ENCODE measurements around the gene PYY. TPM values are rescaled to one million over a fixed set of nuclear protein-coding genes. Genes with fewer than 3 reads are reported as not detected.

The PYY gene
- total and polyA plus RNA-seq, 10 of the 15 experiments (the other 5 are each of a cell fraction or from before 2014, with no cell fraction given), result 0.07 to 0.18 TPM; not detected in 8

- Histone ChIP-seq H3K4me2 (ENCODE audit: control insufficient read depth, insufficient read depth) (no peak overlapping the region), H4K20me1 (ENCODE audit: control insufficient read depth, insufficient read depth) (no peaks in the 10 kb centered on the region), H3K27ac (ENCODE audit: control insufficient read depth, insufficient read depth) (no peak overlapping the region), H3K9me3 (replicated peaks; ENCODE audit: control insufficient read depth, insufficient read depth, low read length) (no peaks in the 10 kb centered on the region), H2AFZ (ENCODE audit: control insufficient read depth, low read depth, low read length) (no peak overlapping the region), H3K4me1 (ENCODE audit: control insufficient read depth, insufficient read depth, low read length) (no peaks in the 10 kb centered on the region), H3K9ac (ENCODE audit: control insufficient read depth, insufficient read depth, low read length) (no peak overlapping the region), H3K4me3 (no peak overlapping the region), H3K79me2 (ENCODE audit: control insufficient read depth, insufficient read depth, low read length) (no peaks in the 10 kb centered on the region), H3K27me3 (replicated peaks in 1 of 2; ENCODE audit: control insufficient read depth in 2 of 2, insufficient read depth in 2 of 2, low read length in 1 of 2) (peaks cover 0 to 2% of the 10 kb centered on the region in 2 experiments; a peak in 1 of 4 replicates), H3K36me3 (ENCODE audit: control insufficient read depth in 2 of 2, insufficient read depth in 2 of 2, low read length in 1 of 2) (no peaks in the 10 kb centered on the region)
- in situ Hi-C loops (cut with MboI) (no loop called here), intact Hi-C loops (cut with micrococcal nuclease; ENCODE audit: unreplicated experiment) (no loop called here)
- ChIA-PET SMC1A (ENCODE audit: uncharacterized antibody, unreplicated experiment) (no interaction called here), RAD21 (ENCODE audit: unreplicated experiment) (no interaction called here), CTCF (interaction anchor here (0.9 kb wide), 1 partner anchor 31 kb away, joined by 4 read pairs; no protein-coding TSS in a partner anchor), POLR2A (no interaction called here)
- WGBS (ENCODE audit: insufficient coverage, insufficient replicate concordance, low lambda C conversion rate, missing lambda C conversion rate), result 49% methylated on average over 14 of the region's 14 CpGs
- FAIRE-seq, result no peak
- no peak for DNase-seq (ENCODE audit: low read depth, low spot score)
- no peak for TF ChIP-seq RB1 (IDR thresholded peaks at IDR 0.05; ENCODE audit: borderline replicate concordance)
- no peak for TF ChIP-seq SREBF1 (IDR thresholded peaks at IDR 0.05; ENCODE audit: low read length)
- TF ChIP-seq, protein P1, sequence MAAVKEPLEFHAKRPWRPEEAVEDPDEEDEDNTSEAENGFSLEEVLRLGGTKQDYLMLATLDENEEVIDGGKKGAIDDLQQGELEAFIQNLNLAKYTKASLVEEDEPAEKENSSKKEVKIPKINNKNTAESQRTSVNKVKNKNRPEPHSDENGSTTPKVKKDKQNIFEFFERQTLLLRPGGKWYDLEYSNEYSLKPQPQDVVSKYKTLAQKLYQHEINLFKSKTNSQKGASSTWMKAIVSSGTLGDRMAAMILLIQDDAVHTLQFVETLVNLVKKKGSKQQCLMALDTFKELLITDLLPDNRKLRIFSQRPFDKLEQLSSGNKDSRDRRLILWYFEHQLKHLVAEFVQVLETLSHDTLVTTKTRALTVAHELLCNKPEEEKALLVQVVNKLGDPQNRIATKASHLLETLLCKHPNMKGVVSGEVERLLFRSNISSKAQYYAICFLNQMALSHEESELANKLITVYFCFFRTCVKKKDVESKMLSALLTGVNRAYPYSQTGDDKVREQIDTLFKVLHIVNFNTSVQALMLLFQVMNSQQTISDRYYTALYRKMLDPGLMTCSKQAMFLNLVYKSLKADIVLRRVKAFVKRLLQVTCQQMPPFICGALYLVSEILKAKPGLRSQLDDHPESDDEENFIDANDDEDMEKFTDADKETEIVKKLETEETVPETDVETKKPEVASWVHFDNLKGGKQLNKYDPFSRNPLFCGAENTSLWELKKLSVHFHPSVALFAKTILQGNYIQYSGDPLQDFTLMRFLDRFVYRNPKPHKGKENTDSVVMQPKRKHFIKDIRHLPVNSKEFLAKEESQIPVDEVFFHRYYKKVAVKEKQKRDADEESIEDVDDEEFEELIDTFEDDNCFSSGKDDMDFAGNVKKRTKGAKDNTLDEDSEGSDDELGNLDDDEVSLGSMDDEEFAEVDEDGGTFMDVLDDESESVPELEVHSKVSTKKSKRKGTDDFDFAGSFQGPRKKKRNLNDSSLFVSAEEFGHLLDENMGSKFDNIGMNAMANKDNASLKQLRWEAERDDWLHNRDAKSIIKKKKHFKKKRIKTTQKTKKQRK (IDR thresholded peaks at IDR 0.05; ENCODE audit: low read depth, low read length), result no peak
- no peak for TF ChIP-seq SIN3A (IDR thresholded peaks at IDR 0.05; ENCODE audit: low read depth, low read length)
- no peak for TF ChIP-seq MYC (IDR thresholded peaks at IDR 0.05; ENCODE audit: insufficient read depth, insufficient read length, insufficient replicate concordance, low read length, severe bottlenecking)
- no peak for TF ChIP-seq POLR2AphosphoS2 (IDR thresholded peaks at IDR 0.05; ENCODE audit: low read depth, low read length)
- no peak for TF ChIP-seq MTA2 (IDR thresholded peaks at IDR 0.05; ENCODE audit: low read depth)
- TF ChIP-seq PAX8 (IDR thresholded peaks at IDR 0.05), result no peak
- TF ChIP-seq, protein P2, sequence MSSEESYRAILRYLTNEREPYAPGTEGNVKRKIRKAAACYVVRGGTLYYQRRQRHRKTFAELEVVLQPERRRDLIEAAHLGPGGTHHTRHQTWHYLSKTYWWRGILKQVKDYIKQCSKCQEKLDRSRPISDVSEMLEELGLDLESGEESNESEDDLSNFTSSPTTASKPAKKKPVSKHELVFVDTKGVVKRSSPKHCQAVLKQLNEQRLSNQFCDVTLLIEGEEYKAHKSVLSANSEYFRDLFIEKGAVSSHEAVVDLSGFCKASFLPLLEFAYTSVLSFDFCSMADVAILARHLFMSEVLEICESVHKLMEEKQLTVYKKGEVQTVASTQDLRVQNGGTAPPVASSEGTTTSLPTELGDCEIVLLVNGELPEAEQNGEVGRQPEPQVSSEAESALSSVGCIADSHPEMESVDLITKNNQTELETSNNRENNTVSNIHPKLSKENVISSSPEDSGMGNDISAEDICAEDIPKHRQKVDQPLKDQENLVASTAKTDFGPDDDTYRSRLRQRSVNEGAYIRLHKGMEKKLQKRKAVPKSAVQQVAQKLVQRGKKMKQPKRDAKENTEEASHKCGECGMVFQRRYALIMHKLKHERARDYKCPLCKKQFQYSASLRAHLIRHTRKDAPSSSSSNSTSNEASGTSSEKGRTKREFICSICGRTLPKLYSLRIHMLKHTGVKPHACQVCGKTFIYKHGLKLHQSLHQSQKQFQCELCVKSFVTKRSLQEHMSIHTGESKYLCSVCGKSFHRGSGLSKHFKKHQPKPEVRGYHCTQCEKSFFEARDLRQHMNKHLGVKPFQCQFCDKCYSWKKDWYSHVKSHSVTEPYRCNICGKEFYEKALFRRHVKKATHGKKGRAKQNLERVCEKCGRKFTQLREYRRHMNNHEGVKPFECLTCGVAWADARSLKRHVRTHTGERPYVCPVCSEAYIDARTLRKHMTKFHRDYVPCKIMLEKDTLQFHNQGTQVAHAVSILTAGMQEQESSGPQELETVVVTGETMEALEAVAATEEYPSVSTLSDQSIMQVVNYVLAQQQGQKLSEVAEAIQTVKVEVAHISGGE (CRISPR knock-in tag; IDR thresholded peaks at IDR 0.05), result no peak
- TF ChIP-seq ZBED1 (IDR thresholded peaks at IDR 0.05; ENCODE audit: borderline replicate concordance), result no peak
- no peak for TF ChIP-seq EGR1 (IDR thresholded peaks at IDR 0.05; ENCODE audit: borderline replicate concordance in 1 of 2, low read depth in 2 of 2, low read length in 2 of 2)
- TF ChIP-seq JUND (IDR thresholded peaks at IDR 0.05; ENCODE audit: low read depth, low read length), result no peak
- TF ChIP-seq, protein P3, sequence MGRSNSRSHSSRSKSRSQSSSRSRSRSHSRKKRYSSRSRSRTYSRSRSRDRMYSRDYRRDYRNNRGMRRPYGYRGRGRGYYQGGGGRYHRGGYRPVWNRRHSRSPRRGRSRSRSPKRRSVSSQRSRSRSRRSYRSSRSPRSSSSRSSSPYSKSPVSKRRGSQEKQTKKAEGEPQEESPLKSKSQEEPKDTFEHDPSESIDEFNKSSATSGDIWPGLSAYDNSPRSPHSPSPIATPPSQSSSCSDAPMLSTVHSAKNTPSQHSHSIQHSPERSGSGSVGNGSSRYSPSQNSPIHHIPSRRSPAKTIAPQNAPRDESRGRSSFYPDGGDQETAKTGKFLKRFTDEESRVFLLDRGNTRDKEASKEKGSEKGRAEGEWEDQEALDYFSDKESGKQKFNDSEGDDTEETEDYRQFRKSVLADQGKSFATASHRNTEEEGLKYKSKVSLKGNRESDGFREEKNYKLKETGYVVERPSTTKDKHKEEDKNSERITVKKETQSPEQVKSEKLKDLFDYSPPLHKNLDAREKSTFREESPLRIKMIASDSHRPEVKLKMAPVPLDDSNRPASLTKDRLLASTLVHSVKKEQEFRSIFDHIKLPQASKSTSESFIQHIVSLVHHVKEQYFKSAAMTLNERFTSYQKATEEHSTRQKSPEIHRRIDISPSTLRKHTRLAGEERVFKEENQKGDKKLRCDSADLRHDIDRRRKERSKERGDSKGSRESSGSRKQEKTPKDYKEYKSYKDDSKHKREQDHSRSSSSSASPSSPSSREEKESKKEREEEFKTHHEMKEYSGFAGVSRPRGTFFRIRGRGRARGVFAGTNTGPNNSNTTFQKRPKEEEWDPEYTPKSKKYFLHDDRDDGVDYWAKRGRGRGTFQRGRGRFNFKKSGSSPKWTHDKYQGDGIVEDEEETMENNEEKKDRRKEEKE (IDR thresholded peaks at IDR 0.05), result no peak
- ATAC-seq, result no peak
- BruUV-seq (replicated peaks), result no TSS peak
Measured at GRCh38 chr17:43974382-43975266, 20.9 kb upstream of the PYY start.

Data from GM12878 (cell line).